ENCODE measurements around the gene SNX32. TPM values are rescaled to one million over a fixed set of nuclear protein-coding genes. Genes with fewer than 3 reads are reported as not detected.

SNX32 gene
- polyA plus RNA-seq, 4 donors: 1.4 to 3.5 (median 2.6) TPM

DNA sequence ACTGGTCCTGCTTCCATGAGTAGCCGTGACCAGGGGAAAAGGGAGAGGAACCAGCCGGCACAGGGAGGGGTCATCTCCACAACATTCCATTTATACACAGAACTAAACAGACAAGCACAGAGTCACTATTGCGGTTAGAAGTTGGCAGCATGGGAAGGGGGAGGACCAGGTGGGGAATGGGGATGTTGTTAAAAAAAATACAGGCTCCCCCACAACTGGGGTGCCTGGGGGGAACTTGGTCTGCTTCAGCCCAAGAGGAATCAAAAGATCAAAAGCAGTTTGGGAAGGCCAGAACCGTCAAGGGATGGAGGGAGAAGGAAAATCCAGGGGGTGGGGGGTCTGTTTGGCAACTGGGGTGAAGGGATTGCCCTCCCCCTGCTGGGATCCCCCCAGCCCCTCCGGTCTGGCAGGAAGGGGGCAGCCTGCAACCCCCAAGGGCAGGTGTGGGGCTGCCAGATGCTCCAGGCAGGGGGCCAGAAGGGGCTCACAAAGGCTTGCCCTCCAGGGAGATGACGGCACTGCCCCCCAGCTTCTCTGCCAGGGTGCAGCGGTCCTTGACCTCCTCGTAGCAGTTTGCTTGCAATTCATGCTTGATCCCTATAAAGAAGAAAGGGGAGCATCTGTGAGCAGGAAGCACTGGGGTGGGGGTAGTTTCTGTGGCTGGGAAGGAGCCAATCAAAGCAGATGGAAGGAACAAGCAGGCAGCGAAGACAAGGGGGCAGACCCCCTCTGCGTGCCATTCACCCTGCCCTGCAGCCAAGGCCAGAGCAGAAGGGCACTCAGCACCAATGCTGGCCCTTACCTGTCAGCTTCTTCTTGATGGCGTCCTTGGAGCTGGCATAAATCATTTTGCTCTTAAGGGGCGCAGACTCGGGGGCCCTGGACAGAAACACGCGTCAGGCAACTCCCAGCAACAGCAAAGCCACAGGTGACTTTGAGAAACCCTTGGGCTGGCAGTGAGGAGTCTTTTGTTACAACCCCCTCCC is 21.4 kb downstream of the SNX32 start:
- no peak for DNase-seq (ENCODE audit: low read depth in 4 of 4, low spot score in 3 of 4)

DNA sequence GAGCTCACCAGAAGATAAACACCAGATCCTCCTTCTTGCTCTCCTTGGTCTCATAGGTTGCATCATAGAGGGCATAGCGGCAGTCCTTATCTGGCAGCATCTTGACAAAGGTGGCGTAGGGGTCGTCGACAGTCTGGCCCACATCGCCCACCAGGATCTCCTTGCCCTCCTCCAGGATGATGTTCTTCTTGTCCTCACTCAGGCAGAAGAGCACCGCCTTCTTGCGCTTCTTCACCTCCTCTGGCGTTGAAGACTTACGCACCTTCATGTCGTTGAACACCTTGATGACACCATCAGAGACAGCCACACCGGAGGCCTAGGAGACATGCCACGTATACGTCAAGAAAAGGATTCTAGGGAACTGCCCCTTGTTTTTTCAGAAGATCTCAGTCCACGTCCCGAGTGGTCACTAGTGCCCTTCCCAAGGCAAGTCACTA is 22.2 kb downstream of the SNX32 start:
- DNase-seq (ENCODE audit: low read depth in 4 of 4, low spot score in 3 of 4): no peak

DNA sequence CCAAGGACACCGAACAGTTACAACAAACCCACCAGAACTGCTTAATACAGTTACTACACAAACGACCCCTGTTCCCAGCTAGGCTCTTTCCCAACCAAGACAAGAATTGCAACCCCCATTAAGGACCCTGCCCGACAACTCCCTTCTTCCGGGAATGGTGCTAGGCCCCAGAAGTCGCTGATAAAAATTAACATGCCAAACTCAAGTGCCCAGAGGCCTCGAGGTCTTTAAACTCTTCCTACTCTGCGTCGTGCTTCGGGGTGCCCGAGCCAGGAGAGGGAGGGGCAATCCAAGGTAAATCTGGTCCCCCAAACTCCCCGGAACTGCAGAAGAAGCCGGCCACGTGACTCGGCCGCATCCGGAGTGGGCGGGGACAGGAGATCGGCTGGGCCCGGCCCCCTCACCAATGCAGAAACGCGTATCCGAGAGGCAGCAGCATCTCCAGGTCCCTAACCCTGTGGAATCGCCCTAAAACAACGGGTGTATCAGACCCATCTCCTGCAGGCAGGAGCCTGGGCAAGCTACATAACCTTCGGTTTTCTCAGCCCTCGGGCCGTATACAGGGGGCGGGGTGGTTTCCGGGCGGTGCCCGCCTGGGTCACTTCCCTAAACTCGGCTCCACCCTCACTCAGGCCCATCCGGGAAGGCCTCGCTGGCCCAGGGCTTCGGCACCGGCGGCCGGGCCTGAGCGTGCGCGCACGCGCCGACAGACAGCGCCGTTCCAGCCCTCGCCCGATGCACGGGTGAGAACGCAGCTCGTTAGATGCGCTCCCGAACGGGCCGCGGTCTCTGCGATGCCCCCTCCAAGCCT is 23.1 kb downstream of the SNX32 start:
- DNase-seq (ENCODE audit: low read depth in 4 of 4, low spot score in 3 of 4): no peak

DNA sequence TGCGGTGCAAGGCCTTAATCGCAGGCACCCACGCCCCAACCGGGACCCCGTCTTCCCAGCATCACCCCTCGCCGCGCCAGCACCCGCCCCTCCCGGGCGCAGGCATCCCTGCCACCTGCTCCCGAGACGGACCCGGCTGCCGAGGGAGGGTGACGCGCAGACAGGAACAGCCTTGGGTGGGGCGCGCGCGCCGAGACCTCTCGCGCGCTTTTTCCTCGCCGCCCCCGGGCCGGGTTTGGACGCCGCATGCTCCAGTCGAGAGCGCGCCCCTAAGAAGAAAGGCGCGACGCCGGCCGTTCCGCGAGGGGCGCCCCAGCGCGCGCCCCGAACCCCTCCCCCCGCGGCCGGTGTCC is 23.7 kb downstream of the SNX32 start:
- DNase-seq (ENCODE audit: low read depth in 4 of 4, low spot score in 3 of 4): no peak

DNA sequence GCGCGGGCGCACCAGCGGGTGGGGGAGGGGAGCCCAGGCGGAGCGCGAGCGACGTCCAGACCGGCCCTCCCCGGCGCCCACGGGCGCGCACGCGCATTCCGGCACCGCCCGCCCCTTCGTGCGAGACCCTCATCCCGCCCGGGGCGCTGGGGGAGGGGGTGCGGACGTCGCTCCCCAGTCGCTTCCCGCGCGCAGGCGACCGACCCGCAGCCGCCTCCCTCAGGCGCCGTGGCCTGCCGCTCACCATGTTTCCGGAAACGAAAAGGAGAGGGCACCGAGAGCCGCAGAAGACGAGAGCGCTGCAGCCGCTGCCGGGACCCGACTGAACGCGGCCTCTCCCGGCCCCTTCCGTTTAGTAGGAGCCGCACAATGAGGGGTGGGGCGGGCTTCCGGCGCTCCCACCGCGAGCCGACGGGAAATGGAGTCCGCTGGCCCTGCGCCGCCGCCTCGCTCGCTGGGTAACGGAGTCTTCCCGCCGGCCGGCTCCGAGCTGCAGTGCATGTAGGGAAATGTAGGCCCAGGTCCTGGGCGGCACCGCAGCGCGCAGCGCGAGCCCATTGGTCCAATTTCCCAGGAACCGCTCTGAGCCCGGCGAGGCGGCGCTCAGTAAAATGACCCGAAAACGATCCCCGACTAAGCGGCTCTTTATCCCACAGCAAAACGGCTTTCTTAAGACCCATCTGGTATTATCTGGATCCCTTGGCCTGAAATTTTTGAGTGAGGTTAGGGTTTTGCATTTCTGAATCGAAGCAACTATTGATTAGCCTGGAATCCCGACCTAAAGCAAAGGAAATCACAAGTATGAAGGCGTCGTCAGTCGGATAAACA is 24.3 kb downstream of the SNX32 start, which contains the start of gene CFL1:
TSS of gene CFL1 (minus strand) at position 328 of the 828 bp plus-strand sequence. CDS start at position 247, 81 bp downstream.
- DNase-seq (ENCODE audit: low read depth in 4 of 4, low spot score in 3 of 4): peak in 3 of 4 donors; percentile 91 to 93 (median 92)

DNA sequence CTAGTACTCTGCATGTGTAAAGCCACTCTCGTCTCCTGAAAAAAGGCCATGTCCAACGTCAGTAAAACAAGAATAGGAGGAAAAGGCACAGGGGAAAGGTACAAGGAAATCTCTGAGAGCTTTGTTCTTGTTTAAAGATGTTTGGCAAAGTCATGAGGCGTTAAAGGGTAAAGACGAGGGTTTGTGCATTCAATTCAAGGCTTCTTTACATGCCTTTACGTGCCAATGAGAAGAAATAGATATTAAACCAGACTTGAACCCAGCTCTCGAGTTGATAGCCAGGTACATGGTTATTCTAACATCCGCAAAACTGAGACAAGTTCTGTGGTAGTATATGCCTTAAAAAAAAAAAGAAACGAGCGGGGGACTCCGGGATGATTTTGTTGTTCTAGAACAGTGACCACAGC is 24.9 kb downstream of the SNX32 start:
- no peak for DNase-seq (ENCODE audit: low read depth in 4 of 4, low spot score in 3 of 4)

DNA sequence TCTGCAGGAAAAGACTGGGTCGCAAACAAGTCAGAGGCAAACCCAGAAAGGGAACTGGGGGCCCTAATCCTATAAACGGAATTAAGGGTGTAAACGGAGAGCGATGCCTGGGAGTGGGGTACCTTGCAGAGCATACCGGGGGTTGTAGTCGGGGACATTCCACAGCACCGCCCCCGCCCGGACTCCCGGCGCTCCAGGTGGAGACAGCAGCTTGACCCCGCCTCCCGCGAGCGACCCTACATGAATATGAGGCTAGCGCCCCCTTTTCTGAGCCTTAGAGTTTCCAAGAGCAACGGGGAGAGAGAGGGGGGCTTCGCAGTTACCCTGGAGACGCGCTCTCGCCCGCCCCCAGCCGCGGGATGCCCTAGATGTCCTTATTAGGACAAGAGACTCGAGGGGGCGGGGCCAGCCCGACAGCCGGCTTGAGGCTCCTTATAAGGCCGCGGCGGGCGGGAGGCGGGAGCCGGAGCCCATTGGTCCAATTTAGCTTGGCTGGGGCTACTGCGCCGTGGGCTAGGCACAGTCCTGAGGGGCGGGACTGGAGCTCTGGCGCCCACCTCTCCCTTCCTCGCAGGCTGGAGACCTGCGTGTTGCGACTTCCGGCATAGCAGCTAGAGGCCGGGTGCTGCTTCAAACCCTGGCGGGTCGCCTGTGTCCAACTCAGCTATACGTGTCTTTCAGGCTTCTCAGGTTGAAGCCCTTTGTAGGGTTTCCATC is 25.5 kb downstream of the SNX32 start:
- peak; percentile 89 to 96 (median 96) for DNase-seq (ENCODE audit: low read depth in 4 of 4, low spot score in 3 of 4)

DNA sequence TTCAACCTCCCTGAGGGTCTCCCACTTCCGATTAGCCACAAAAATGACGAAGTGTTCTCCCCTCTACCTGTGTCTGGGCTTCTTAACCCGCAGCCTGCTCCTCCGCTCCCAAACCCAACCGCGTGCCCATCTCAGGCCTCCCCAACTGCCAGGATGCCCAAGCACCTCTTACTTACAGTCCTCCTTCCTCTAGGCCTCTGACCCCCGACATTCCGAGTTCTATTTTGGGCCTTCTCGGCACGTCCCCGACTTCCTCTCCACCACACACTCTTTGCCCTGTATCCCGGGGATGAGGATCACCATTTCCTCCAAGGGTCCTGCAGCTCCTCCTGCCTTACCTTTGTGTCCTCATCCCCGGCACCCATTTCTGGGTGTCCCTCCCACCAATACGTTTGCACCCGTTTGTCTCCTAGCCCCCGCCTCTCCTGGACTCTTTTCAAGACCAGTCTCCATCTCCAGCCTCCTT is 26.1 kb downstream of the SNX32 start:
- no peak for DNase-seq (ENCODE audit: low read depth in 4 of 4, low spot score in 3 of 4)

DNA sequence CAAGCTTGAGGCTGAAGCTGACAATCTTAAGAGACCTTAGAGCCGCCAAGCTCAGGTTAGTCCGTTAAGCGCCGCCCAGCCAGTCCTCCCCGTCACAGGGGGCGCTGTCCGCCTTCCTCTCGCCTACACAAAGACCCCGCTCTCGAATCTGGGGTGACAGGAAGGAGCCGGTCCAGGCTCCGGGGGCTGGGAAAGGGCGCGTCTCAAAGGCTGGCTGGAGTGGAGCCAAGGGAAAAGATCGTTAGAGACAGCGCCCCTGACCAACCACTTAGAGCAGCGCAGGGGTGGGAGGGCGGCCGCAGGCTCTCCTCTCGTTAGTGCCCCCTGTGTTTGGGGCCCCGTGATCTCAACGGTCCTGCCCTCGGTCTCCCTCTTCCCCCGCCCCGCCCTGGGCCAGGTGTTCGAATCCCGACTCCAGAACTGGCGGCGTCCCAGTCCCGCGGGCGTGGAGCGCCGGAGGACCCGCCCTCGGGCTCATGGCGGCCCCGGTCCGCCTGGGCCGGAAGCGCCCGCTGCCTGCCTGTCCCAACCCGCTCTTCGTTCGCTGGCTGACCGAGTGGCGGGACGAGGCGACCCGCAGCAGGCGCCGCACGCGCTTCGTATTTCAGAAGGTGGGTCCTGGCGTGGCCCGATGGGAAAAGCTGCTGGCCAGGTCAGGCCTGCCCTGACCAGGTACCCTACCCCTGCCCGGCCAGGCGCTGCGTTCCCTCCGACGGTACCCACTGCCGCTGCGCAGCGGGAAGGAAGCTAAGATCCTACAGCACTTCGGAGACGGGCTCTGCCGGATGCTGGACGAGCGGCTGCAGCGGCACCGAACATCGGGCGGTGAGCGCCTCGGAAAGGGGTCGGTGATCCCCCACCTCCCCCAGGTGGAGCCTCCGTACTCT is 26.8 kb downstream of the SNX32 start, which contains the start of gene MUS81:
TSS of gene MUS81 (plus strand) at position 156 of the 887 bp plus-strand sequence. CDS start at position 477, 321 bp downstream.
- peak; percentile 94 to 97 (median 96) for DNase-seq (ENCODE audit: low read depth in 4 of 4, low spot score in 3 of 4)

DNA sequence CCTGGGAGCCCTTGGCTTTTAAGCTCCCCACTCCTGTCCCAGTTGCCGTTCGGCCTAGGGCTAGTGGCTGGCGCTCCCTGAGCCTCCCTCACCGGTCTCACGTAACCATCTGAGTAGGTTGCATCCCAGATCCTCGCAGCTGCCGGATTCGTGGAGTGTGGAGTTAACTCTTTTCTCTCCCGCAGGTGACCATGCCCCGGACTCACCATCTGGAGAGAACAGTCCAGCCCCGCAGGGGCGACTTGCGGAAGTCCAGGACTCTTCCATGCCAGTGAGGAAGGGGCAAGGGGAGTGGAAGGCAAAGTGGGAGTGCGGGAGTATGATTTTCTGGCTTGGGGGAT is 27.4 kb downstream of the SNX32 start:
- DNase-seq (ENCODE audit: low read depth in 4 of 4, low spot score in 3 of 4): no peak

DNA sequence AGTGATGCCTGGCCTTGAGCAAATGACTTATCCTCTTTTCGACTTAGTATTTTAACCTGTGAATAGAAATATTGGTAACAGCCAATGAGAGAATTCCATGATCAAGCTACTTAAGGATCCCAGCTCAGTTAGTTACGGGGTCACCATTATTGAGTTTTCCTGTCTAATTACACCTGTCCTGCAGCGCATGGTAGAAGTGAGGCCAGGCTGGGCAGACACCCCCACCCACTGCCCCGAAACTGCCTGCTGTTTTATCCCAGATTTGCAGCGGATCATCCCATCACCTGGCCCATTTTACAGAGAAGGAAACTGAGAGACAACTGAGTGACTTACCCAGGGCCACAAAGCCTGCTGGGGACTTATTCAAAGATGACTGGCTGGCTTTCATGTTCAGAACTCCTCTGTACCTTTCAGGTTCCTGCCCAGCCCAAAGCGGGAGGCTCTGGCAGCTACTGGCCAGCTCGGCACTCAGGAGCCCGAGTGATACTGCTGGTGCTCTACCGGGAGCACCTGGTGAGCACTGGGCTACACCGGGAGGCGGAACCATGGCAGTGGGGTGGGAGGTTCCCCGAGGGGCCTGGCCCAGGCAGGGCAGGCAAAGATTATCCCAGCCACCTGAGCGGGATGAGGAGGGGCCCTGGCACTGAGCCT is 27.9 kb downstream of the SNX32 start:
- no peak for DNase-seq (ENCODE audit: low read depth in 4 of 4, low spot score in 3 of 4)

DNA sequence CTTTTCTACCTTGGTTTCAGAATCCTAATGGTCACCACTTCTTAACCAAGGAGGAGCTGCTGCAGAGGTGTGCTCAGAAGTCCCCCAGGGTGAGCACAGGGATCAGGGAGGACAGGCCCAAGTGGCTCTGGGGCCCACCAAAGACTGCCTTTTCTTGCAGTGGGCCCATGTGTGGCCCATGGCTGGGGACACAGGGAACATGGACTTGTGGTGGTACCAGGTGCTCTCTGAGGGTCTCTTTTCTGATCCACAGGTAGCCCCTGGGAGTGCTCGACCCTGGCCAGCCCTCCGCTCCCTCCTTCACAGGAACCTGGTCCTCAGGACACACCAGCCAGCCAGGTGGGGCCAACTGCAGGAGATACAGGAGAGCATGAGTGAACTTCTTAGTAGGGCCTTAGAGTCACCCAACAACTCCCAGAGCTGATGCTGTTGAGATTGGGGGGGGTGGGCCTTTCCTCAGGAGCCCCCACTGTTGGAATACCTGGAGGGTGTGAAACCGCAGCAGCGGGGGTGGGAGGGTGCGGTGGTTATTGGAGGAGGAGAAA is 28.5 kb downstream of the SNX32 start:
- DNase-seq (ENCODE audit: low read depth in 4 of 4, low spot score in 3 of 4): no peak

DNA sequence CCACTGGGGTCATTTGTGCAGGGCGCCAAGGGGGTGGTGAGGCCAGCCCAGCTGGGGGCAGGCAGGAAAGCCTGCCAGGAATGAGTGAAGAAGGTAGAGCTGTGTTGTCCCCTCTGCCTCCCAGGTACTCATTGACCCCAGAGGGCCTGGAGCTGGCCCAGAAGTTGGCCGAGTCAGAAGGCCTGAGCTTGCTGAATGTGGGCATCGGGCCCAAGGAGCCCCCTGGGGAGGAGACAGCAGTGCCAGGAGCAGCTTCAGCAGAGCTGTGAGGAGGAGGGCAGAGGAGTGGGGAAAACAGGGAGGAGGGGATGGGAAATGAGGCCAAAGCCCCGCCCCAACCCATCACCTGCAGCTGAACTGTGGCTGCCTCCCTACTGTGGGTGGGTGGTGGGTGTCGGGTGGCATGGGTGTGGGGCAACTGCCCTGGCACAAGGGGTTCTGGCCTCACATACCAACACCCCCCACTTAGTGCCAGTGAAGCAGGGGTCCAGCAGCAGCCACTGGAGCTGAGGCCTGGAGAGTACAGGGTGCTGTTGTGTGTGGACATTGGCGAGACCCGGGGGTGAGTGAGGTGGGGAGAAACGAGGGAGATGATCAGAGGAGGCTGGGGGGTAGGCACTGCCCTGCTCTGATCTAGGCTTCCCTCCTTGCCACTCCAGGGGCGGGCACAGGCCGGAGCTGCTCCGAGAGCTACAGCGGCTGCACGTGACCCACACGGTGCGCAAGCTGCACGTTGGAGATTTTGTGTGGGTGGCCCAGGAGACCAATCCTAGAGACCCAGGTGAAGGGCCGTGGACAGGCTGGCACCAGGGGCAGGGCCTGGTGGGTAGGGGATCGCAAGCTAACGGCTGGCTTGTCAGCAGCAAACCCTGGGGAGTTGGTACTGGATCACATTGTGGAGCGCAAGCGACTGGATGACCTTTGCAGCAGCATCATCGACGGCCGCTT is 29.5 kb downstream of the SNX32 start:
- DNase-seq (ENCODE audit: low read depth in 4 of 4, low spot score in 3 of 4): no peak

DNA sequence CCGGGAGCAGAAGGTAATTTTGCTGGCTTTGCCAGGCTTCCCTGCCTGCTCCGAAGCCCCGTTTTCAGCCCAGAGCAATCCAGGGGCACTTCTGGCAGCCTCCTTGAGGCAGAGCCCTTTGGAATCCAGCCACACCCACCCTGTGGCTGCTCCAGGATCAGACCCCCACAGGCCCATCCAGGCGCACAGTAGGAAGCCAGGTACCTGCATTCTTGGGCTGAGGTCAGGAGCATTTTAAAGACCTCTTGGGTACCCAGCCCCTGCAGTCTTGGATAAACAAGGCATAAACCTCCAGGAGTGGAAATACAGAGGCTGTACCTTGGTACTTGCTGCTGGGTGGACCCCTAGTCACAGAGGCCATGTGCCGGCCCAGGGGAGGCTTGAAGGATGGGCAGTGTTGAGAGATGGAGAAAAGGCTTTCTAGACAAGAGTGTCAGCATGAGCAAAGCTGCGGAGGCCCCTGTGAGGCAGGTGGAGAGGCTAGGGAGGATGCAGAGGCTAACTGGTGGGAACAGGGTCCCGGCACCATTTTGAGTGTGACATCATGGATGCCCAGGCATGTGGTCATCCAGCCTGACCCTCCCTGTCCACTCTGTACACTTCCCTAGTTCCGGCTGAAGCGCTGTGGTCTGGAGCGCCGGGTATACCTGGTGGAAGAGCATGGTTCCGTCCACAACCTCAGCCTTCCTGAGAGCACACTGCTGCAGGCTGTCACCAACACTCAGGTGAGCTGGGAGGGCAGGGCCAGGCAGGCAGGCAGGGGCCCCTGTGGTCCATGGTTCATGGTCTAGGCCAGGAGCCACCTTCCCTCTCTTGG is 30.3 kb downstream of the SNX32 start:
- no peak for DNase-seq (ENCODE audit: low read depth in 4 of 4, low spot score in 3 of 4)

DNA sequence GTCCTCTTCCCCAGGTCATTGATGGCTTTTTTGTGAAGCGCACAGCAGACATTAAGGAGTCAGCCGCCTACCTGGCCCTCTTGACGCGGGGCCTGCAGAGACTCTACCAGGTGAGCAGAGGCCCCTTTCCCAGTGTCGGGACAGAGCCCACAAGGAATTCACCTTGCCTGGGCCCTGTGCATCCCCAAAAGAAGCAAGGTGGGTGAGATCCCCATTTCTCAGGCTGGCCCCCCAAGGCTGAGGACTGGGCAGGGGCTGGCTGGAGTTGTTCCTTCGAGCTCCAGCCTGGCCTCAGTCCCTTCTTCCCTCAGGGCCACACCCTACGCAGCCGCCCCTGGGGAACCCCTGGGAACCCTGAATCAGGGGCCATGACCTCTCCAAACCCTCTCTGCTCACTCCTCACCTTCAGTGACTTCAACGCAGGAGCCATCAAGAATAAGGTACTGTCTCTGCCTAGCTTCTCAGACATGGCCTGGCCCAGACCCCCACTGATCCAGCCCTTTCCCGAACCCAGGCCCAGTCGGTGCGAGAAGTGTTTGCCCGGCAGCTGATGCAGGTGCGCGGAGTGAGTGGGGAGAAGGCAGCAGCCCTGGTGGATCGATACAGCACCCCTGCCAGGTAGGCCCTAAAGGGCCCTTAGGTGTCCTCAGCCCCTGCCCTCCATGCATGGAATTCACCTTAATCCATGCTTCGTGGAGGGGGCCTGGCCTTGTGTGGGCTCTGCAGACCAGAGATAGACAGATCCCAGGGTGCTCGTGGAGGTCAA is 31.1 kb downstream of the SNX32 start:
- DNase-seq (ENCODE audit: low read depth in 4 of 4, low spot score in 3 of 4): no peak
